Measurements from ENCODE around the gene HMG20B. TPM values are rescaled to one million over a fixed set of nuclear protein-coding genes. Genes with fewer than 3 reads are reported as not detected.

The HMG20B gene
- total RNA-seq, 1 donor from 2014 or later = 55.1 TPM

DNA sequence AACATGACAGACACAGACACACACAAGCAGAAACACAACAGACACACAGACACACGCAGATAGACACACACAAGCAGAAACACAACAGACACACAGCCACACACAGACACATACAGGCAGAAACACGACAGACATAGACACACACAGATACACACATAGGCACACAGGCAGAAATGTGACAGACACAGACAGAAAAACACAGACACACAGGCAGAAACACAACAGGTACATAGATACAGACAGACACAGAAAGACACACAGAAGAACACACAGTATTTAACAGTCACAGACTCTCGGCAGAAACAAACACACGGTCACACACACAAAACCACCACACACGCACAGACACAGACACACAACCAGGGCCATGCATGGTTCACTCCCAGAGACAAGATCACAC lies 33.0 kb downstream of the HMG20B start:
- no peak for DNase-seq (ENCODE audit: low spot score)

DNA sequence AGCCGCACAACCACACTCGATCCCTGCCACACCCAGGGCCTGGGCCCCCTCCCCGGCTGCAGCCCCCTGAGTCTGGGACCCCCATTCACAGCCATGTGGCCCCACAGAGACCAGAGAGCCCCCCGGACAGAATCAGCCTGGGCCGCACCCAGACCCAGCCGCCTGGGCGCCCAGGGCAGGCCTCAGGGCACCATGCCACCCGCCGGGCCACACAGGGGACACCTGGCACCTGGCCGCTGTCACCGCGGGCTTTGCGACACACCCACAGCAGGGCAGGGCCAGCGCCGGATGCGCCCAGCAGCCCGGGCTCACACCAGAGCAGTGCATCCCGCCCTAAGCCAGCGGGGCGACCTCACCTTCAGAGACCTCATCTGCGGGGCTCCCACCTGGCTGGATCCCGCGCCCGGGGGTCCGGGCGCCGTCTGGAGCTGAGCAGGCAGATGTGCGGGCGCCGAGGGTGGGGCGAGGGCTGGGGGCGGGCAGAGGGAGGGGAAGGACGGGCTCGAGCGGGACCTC lies 33.5 kb downstream of the HMG20B start:
- no peak for DNase-seq (ENCODE audit: low spot score)

DNA sequence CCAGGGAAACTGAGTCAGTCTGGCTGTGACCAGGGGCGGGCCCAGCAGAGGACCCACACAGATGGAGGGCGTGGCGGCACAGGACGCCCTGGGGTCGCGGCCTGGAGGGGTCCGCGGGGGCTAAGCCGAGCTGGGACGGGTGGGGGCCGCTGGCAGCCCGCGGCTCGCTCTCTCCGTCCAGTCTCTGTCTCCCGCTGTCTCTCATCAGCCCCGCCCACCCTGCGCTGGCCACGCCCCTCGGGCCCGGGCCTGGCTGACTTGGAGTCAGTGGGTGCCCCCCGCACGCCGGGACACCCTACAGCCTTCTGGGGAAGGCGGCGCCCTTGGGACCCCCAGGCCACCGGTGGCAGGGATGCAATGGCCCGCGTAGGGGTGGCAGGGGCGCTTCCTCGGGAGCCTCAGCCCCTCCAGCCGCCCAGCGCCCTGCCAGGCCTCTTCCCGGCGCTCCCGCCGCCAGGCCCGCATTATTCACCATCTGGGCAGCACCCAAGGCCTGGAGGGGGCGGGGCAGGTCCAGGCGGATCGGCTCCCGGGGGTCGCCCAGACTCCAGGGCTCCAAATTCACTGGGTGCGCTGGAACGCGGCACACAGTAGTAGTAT lies 34.0 kb downstream of the HMG20B start, which contains the start of gene TBXA2R:
Gene TBXA2R, minus strand, starts transcription at position 186 of the 600 bp plus-strand sequence. CDS start 6,241 bp downstream, outside the sequence.
- DNase-seq (ENCODE audit: low spot score) = no peak

DNA sequence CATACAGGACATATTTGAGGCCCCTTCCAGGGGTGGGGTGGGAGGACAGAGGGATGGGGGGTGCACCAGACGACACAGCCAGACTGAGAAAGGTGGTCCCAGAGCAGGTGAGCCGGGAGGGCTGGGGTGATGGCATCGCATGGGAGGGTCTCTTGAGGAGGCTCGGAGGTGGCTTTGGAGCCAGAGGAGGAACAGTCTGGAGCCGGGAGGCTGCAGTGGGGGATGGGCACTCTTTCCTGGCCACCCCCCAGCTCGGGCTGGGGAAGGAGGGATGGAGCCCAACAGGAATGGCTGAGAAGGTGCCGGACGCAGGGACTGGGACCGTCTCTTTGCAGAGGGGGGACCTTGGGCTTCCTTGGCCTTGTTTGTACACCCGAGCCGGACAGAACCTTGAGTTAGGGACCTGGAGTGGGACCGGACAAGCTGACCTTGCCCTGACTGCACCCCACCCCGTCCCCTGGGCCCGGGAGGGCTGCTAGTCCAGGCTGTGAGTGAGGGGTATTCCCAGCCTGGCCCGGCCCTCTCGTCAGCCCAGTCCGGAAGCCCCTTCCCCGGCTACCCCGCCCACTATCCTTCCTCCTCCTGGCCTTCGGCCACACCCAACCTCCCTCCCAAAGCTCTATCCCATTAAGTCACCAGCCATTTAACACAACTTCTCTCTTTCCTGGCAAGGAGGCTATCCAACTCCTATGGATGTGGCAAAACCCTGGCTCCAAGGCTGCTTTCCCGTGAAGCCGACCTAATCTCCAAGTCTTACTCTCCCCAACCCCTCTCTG lies 34.7 kb downstream of the HMG20B start:
- DNase-seq (ENCODE audit: low spot score) = no peak

DNA sequence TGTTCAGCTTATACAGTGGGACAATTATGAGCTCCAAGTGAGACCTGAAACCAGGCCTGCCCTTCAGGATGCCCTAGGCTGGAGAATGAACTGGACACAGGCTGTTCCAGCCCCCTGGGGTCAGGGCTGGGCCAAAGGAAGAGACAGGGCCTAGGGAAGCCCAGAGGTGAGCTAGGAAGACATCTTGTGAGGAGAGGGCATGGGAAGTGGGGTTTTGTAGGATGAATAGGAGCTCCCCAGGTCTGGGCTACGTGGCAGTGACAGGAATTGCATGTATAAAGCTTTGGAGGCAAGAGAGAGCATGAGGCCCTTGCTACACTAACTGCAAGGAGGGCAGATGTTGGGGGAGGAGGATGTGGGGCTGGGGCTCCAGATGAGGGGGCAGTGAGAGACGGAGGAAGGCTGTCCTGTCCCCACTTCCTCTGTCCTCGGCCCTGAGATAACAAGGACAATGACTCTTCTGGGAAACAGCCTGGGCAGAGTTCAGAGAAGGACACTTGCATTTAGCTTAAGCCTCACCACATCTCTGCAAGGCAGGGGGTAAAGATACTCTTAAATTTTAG lies 35.4 kb downstream of the HMG20B start:
- DNase-seq (ENCODE audit: low spot score) = no peak

DNA sequence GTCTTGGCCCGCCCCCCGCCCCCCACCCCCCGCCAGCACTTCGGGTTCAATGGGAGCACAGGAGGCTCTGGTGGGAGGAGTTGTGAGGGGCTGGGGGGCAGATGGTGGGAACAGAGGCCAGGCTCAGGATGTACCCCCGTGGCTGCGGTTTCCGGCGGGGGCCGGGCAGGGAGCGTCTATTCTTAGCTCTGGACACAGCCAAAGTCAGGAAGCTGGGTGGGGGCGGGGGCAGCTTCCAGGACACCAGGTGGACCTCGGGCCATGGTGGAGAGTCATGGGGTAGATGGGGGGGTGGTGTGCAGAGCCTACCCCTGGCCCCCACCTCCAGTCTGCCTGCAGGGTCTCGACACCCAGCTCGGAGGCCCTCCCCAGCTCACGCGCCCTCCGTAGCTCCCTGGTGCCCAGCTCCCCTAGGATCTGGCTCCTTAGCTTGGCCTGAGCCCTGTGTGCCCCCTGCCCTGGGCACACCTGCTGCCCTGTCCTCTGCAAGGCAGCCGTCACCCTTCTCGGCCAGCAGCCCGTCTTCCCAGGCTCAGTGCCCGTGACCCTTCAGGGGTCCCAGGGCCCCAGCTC lies 36.1 kb downstream of the HMG20B start:
- no peak for DNase-seq (ENCODE audit: low spot score)

DNA sequence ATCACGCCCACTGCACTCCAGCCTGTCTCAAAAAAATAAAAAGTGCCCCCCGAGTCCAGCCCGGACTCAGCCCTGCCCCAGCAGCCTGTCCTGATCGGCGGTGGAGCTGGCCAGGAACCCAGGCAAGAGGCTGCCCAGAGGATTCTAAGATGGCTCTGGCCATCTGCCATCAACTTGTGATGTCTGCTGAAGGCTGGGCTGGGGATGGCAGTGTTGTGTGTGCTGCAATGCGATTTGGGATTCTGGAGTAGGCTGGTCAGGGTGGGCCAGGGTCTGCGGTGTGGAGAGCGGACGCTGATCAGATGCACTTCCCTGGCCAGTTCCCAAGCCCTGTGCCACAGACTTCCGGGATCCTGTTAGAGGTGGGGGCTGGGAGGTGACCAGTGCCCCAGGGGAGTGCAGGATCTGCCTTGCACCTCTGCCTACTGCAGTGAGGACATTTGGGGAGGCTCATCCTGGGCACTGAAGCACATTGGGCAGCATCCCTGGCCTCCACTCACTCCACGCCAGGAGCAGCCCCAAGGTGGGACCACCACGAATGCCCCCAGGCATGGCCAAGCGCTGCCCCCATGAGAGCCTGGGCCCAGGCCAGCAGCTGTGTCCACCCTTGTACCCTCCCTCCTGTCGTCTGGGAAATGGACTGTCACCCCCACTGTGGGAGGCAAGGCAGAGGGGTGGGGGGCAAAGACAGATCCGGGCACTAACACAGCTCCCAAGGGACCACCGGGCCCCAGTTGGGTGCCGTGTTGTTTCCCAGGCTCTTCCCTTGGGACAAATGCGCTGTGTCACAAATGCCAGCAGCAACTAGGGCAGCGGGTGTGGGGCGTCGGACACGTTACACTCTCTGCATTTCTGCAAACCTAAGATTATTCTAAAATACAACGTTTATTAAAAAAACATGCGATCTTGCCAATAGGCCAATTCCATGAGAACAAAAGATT lies 37.3 kb downstream of the HMG20B start:
- no peak for DNase-seq (ENCODE audit: low spot score)

DNA sequence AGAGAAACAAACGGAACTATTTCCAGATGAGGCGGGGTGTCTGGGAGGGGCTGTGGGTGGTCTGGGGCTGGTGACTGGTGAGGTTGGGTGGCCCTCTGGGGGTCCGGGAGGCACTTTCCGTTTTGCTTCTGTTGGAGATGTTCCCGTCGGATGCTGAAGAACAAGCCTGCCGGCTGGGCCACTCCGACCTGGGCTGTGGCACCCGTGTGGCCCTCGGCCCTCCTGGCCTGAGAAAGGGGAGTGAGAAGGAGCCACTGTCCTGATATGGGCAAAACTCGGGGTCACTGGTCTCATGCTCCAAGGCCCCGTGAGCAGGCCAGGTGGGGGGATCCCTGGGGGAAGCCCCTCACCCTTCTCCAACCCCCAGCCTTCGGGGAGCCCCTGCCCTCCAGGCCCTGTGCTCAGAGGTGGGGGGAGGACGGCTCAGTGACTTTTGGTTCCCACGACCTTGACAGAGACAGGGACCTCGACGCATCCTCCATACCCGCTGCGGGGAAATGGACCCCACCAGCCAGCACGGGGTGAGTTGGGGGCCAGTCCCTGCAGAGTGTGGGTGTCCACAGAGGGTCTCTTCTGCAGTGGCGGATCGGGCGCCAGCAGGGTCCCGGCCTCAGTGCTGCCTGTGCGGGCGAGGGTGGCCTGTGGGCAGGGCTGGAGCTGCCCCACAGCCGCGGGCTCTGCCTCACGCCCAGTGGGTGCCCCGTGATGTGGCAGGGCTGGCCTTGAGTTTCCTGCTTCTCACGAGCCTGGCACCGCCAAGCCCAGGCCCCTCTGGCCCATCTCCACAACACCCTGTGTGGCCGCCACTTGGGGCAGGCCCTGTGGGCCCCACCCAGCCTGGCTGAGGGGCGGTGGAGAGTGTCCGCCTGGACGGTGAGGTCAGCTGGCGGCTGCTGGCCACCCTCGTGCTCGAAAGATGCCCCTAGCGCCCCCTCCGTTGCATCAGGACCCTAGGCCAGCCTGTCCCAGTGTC lies 38.3 kb downstream of the HMG20B start:
- no peak for DNase-seq (ENCODE audit: low spot score)

DNA sequence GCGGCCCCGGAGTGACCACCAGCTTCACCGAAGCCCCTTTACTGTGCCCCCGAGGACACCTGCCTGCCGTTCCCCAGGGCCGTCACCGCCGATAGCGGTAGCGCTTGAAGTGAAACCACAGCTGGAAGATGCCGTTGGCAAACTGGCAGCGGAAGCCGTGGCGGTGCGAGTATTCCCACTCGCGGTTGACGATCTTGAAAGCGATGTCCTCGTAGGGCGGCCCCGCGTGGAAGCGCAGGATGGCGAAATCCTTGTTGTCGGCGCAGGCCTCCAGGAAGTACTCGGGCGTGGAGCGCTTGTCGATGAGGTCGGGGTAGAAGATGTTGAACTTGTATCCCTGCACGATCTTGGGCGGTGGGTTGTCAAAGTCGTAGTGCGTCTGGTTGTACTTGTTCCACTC lies 39.1 kb downstream of the HMG20B start:
- DNase-seq (ENCODE audit: low spot score) = no peak

DNA sequence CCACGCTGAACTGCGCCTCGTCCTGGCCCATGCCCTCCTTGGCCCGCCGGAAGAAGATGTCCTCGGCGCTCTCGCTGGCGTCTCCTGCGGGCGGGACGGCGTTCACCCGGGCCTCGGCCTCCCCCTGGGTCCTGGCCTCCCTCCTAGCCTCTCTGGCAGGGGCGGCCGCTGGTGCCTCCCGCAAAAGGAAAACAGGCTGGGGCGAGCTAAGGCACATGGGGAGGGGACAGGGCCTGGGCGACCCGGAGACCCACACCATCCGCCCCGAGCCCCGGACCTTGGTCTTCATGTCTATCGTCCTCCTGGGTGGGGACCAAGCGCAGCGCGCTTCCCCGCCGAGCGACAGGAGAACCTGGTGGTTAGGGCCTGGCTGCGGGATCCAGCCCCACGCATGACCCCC lies 39.6 kb downstream of the HMG20B start:
- DNase-seq (ENCODE audit: low spot score) = no peak

DNA sequence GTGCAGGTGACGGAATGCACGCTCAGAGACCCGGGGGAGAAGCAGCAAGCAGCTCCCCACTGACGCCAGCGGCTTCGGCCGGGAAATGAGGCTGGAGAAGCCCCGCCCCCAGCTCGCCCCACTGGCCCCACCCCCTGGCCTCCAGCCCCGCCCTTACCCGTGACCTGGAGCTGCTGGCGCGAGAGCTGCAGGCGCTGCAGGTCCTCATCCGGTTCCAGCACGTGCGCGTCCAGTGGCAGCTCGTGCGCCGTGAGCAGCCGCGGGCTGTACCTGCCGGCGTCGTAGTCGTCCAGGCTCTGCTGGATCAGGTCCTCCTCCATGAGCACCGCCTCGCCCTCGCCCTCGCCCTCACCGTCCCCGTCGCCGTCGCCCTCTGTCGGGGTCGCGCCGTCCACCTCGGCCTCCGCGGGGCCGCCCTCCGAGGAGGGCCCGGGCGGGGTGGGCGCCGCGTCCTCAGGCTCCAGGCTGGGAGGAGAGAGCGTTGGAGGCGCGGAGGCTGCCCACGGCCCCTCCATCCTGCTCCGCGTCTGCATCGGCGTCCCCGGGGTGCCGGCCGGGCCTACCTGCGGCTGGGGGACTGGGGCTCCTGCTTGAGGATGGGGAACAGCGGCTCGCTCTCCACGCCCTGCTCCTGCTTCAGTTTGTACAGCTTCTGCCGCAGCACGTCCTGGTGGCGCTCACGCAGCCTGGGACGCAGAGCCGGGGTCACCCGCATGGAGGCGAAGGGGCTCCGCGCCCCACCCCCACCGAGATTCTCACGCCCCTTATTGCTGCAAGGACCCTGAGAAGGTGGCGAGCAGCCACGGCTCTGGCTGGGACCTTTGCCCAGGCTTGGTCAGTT lies 40.4 kb downstream of the HMG20B start:
- DNase-seq (ENCODE audit: low spot score) = no peak

DNA sequence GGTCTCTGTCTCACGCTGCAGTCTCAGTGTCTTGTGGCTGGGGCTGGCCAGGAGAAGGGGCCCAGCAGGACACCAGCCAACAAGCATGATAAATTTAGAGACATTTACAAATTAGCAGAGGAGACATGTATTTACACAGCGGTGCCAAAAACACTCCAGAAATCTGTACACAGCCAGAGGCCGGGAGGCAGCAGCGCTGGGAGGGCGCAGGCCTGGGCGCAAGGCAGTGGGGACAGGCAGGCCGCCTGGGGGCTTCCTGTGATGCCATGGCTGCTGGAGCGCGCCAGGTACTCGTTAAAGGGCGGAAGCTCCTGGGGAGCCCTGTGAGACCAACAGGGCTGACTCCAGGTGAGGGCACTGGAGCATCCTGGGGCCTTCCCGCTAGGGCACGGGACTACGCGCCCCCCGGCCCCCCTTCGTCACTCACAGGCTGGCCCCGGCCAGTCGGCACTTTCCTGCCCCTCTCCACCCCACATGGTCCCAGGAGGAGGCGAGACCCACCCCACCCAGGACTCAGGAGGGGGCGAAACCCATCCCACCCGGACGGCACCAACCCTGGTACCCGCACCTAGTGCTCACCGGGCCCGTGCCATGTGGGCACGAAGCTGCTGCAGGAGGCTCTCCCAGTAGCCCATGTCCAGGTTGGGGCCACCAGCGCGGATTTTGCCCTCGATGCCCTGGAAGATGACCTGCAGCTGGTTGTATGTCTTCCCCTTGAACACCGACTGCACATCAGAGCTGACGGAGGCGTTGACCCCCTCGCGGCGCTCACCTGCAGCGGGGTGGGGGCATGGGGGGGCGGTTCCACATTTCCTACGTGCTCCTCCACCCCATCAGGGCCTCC lies 41.3 kb downstream of the HMG20B start:
- DNase-seq (ENCODE audit: low spot score) = no peak

DNA sequence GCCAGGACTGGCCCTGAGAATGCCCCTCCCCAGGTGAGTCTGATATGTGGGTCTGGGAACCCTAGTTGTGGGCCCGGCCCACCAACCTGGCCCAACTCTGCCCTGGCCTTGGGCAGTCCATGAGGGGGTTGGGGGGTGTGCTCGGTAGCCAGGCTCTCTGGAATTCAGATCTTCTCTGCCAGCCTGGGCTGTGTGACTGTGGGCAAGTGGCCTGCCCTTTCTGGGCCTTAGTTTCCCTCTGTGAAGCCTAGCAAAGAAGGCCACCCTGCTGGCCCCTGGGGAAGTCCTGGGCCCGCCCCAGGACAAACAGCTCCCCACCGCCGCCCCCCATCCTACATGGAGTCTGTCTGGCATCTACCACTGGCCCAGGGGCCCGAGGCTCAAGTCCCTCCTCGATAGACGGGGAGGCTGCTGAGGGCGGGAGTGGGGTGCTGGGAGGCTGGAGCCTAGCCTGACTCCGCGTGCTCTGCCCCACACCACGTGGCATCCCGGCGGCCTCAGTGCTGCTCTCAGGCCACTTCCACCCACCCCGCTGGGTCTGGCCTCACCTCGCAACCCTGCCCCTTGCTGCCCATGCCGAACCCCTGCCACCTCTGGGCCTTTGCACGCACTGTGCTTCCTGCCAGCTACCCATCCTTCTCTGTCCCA lies 42.2 kb downstream of the HMG20B start:
- DNase-seq (ENCODE audit: low spot score) = no peak

DNA sequence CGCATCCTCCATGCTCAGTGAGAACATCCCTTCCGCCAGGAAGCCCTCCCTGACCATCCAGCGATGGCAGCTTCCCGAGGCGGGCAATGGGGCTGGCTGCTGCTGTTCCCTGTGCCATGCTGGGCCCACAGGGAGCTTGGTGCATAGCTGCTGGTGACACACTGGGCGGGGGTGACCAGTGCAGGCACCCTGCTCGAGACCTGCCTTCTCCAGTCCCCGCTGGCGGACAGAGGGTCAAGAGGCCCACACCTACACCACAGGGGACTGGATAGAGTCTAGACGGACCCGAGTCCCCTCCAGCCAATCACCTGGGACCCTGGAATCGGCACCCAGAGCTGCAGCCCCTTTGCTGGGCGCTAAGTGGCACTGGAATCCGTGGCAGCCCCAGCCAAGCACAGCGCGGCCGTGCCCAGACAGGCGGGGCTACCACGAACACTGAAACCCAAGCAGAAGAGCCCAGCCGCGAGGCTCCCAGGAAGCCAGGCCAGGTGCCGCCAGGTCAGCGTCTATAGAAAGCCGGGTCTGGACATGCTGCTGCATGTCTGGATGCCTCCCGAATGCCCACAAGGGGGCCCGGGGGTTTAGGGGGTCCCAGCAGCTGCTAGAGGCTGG lies 42.9 kb downstream of the HMG20B start:
- no peak for DNase-seq (ENCODE audit: low spot score)

DNA sequence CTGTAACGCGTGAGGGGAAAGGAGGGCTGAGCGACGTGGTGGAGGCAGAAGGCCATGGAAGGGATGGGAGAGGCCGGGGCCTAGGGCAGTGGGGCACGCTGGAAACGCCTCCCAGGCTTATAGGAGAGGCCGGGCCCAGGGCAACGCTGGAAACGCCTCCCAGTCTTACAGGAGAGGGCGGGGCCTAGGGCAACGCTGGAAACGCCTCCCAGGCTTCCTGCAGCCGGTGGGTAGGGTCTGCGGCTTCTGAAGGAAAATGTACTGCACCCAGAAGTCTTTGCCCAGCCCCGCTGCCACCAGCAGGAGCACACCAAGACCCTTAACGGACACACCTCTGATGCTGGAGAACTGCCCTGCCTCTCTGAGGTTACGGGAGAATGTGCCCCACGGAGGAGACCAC lies 44.7 kb downstream of the HMG20B start:
- no peak for DNase-seq (ENCODE audit: low spot score)

DNA sequence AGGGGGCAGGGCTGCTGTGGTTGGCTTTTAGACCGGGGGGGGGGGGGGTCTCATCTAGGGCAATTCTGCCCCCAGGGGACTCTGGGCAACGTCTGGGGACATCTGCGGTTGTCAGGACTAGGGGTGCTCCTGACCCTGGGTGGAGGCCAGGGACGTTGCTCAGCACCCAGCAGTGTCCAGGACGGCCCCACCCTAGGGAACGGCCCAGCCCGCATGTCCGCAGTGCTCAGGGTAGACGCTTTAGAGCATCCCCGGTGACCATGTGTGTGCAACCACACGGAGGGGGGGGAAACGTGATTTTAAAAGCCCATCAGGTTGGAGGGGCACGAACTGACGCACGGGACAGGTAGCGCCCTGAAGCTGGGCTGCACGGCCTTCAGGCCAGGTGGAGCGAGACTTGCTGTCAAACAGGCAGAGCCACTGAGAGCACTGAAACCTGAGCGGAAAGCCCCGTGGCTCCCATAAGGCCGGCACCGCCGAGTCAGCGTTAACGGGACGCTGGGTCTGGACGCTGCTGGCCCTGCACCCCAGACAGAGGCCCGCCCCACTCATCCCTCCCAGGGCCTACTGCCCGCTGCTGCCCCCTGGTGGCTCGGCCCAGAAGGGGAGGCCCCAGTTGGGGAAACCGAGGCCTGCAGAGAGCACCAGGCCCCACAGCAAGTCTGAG lies 45.5 kb downstream of the HMG20B start:
- DNase-seq (ENCODE audit: low spot score) = no peak

Data from mesenteric fat pad (tissue), 1 donor.